Astrocyte of the spinal cord (primary cell): Measurements from ENCODE around the gene KIF2C.
"Not testable (repeated sequence)": the region's sequence is repeated elsewhere in the genome, so short reads cannot be mapped to it uniquely, and the experiment has no call there.

Experiments
- DNase-seq: peaks from one replicate; pipeline ENCODE4 v3.0.0; 2011; ENCODE audit warnings: low read depth, low spot score
- H3K4me3 ChIP-seq: 2 replicates; pipeline ENCODE4 v1.5.1; 2011; ENCODE audit warnings: low read depth, mild to moderate bottlenecking, low read length, moderate library complexity
- CTCF ChIP-seq: IDR thresholded peaks from 2 replicates; pipeline ENCODE4 v1.5.1; 2012; ENCODE audit warnings: low read depth, mild to moderate bottlenecking, low read length, inconsistent platforms
- in situ Hi-C: cut with HindIII; loops from 2 replicates; pipeline ENCODE4 v1.10.0; 2017; ENCODE audit warnings: low sequenced_read_pairs

The KIF2C gene

GRCh38 chr1:44735992-44736391, 3.6 kb upstream of the KIF2C start:
- in situ Hi-C loops = no loop called here

GRCh38 chr1:44738953-44739306, 707 bp upstream of the KIF2C start:
- H3K4me3 ChIP-seq = peak overlapping the region; percentile 80
- in situ Hi-C loops, DNase-seq: not testable (repeated sequence)

More at GRCh38 chr1:44735992-44736391, 3.6 kb upstream of the KIF2C start:
- DNase-seq = no peak
- TF ChIP-seq CTCF = no peak
- no peak overlapping the region for H3K4me3 ChIP-seq

GRCh38 chr1:44740179-44740617, 561 bp downstream of the KIF2C start:
- DNase-seq = no peak
- no peak for TF ChIP-seq CTCF
- in situ Hi-C loops = no loop called here
- peak overlapping the region; percentile 80 for H3K4me3 ChIP-seq

- H3K4me3 ChIP-seq = no peak overlapping the region
- in situ Hi-C loops = no loop called here
- DNase-seq = no peak
- no peak for TF ChIP-seq CTCF
These were observed 3.6 kb downstream of the KIF2C start for GRCh38 chr1:44743211-44743610.

GRCh38 chr1:44747878-44748277, 8.2 kb downstream of the KIF2C start:
- no peak for DNase-seq
- no peak for TF ChIP-seq CTCF
- H3K4me3 ChIP-seq = no peak overlapping the region
- in situ Hi-C loops = no loop called here

- DNase-seq = no peak
- no peak overlapping the region for H3K4me3 ChIP-seq
- no peak for TF ChIP-seq CTCF
- in situ Hi-C loops = no loop called here
These were observed 17.8 kb downstream of the KIF2C start for GRCh38 chr1:44757420-44757819.

- TF ChIP-seq CTCF = no peak
- H3K4me3 ChIP-seq = no peak overlapping the region
- no peak for DNase-seq
- in situ Hi-C loops = no loop called here
These were observed 19.4 kb downstream of the KIF2C start for GRCh38 chr1:44759077-44759476.
